Kidney glomerular epithelial cell (primary cell): ENCODE results near the gene HDAC3.

Source experiments
- DNase-seq: peaks from one replicate; lab custom pipeline; 2025; lab: John Stamatoyannopoulos, UW

HDAC3 gene

GRCh38 chr5:141602606-141603005, 34.0 kb downstream of the HDAC3 start:
- DNase-seq: no peak

GRCh38 chr5:141598391-141599345, 38.0 kb downstream of the HDAC3 start:
- DNase-seq: peak; percentile 37

DNA sequence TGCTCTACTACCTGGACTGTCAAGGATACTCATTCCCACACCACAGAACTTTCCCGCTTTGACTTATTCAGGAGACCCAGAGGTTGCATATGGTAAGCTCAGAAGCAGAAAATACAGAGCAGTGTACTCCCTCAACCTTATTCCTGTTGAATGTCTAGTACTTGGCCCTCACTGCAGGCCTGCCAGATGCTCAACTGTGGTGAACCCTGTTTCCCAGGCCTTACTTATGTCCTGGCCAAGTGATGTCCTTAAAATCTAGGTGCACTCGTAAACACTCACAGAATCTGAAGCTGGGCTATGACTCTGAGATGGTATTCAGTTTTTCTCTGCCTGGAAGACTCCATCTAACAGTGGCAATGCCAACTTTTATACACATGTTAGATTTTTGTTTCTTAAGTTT, 38.8 kb downstream of the HDAC3 start:
- DNase-seq: no peak

- DNase-seq: no peak
Observed at GRCh38 chr5:141597394-141597793, 39.3 kb downstream of the HDAC3 start.

- no peak for DNase-seq
Observed at GRCh38 chr5:141596867-141597266, 39.8 kb downstream of the HDAC3 start.

- no peak for DNase-seq
Observed at GRCh38 chr5:141590127-141590526, 46.5 kb downstream of the HDAC3 start.

DNA sequence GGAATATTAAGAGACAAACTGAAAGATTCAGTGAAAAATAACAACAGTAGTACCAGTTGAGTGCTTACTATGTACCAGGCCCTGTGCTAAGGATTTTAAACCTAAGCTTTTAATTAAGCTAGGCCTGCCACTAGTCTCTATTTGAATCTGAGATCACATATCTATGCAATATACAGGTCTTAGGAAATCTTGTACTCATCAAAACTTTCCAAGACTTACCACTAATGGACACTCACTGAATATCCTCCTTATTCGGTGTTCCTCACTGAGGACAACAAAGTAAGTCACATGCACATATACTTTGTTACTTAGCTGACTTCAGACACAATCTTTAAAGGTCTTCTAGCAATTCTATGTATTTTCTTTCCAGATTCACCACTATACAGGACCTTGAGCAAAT, 50.4 kb downstream of the HDAC3 start:
- no peak for DNase-seq

DNA sequence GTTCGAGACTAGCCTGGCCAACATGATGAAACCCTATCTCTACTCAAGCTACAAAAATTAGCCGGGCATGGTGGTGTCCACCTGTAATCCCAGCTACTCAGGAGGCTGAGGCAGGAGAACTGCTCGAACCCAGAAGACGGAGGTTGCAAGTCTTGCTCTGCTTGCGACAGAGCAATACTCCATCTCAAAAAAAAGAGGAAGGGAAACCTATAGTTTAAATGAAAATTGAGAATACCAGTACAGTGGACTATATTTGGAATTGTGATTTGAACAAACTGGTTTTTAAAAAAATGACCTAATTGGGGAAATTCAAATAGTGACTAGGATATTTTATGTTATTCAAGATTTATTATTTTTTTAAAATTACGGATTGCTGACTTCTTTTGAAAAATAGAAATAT, 51.1 kb downstream of the HDAC3 start:
- DNase-seq: no peak

DNA sequence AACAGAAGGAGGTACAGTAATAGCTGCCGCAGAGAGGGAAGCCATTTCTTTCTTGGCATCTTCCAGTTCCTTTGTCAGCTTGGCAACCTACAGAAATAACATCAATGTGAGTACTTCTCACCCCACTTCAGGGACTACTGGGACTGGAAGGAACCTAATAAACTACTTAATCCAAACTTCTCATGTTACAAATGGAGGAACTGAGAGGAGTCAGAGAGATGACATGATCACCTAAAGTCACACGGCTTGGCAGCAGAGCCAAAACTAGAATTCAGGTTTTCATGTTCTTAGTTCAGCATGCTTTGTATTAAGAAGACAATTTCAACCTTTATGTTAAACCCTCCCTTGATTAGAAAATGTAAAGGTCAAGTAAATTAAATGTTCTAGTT, 62.5 kb downstream of the HDAC3 start:
- no peak for DNase-seq

DNA sequence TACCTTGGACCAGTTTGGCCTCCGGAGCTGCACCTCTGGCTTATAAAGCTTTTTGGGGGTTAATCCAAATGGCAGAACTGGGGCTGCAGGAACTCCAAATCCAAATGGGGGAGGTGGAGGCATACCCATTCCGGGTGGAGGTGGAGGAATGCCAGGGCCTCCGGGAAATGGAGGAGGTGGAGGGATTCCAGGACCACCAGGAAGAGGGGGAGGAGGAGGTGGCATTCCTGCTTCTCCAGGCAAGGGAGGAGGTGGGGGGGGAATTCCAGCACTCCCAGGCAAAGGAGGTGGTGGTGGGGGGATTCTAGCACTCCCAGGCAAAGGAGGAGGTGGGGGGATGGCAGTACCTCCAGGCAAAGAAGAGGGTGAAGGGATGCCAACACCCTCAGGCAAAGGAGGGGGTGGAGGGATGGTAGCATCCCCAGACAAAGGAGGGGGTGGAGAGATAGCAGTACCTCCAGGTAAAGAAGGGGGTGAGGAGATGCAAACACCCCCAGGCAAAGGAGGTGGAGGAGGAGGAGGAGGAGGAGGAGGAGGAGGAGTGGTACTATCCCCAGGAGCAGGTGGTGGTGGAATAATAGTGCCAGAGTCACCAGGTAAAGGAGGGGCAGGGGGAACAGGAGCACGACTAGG, 63.0 kb downstream of the HDAC3 start:
- no peak for DNase-seq
